GM23338 (cell line): ENCODE measurements around the gene SLC28A2. TPM values are rescaled to one million over a fixed set of nuclear protein-coding genes. Genes with fewer than 3 reads are reported as not detected.

Experiments
- ATAC-seq: fragments of 200-7000 bp; cut with Tn5 transposase; 3 replicates; pipeline ENCODE4 v1.9.1; 2020
- DNase-seq: peaks from one replicate; pipeline ENCODE4 v3.0.0-alpha.2; 2015; ENCODE audit warnings: low spot score
- H2AFZ ChIP-seq: fragments of 200-600 bp; sonication (generic); 2 replicates; pipeline ENCODE4 v1.8.0; 2016; ENCODE audit warnings: antibody characterized with exemption, mild to moderate bottlenecking, moderate library complexity
- H3F3A ChIP-seq: fragments of 200-600 bp; sonication (generic); replicated peaks from 2 replicates; pipeline ENCODE4 v1.8.0; 2017; ENCODE audit warnings: antibody characterized with exemption, mixed run types, low read depth
- H3K27ac ChIP-seq: fragments of 200-600 bp; sonication (generic); 2 replicates; pipeline ENCODE4 v1.6.1; 2016; ENCODE audit warnings: low read depth
- H3K27me3 ChIP-seq: fragments of 200-600 bp; sonication (generic); 2 replicates; pipeline ENCODE4 v1.8.0; 2016; ENCODE audit warnings: mild to moderate bottlenecking, mixed run types, moderate library complexity; ENCODE audit not compliant: insufficient read depth
- H3K36me3 ChIP-seq: fragments of 200-600 bp; sonication (generic); 2 replicates; pipeline ENCODE4 v1.8.0; 2016; ENCODE audit warnings: mild to moderate bottlenecking; ENCODE audit not compliant: insufficient read depth
- H3K4me1 ChIP-seq: fragments of 200-600 bp; sonication (generic); 2 replicates; pipeline ENCODE4 v1.8.0; 2016; ENCODE audit warnings: mild to moderate bottlenecking, moderate library complexity; ENCODE audit not compliant: insufficient read depth
- H3K4me2 ChIP-seq: fragments of 200-600 bp; sonication (generic); 2 replicates; pipeline ENCODE4 v1.7.1; 2017; ENCODE audit warnings: mixed run types
- H3K4me3 ChIP-seq: fragments of 200-600 bp; sonication (generic); 2 replicates; pipeline ENCODE4 v1.6.1; 2016; ENCODE audit warnings: mixed run types
- H3K79me2 ChIP-seq: fragments of 200-600 bp; sonication (generic); replicated peaks from 2 replicates; pipeline ENCODE4 v1.8.0; 2017; ENCODE audit warnings: mild to moderate bottlenecking; ENCODE audit not compliant: insufficient read depth
- H3K9me2 ChIP-seq: fragments of 200-600 bp; sonication (generic); 2 replicates; pipeline ENCODE4 v1.8.0; 2017; ENCODE audit not compliant: insufficient read depth
- H4K20me1 ChIP-seq: fragments of 200-600 bp; sonication (generic); replicated peaks from 2 replicates; pipeline ENCODE4 v1.8.0; 2017; ENCODE audit warnings: mild to moderate bottlenecking; ENCODE audit not compliant: insufficient read depth
- H3K27ac Mint-ChIP-seq: 2 replicates; pipeline ENCODE4 v1.8.0; 2020; ENCODE audit warnings: inconsistent platforms, mild to moderate bottlenecking, moderate library complexity, mixed read lengths
- H3K27me3 Mint-ChIP-seq: 3 replicates; pipeline ENCODE4 v1.8.0; 2022; ENCODE audit warnings: low read depth, mild to moderate bottlenecking, moderate library complexity, mixed read lengths, inconsistent platforms; ENCODE audit not compliant: insufficient read depth, poor library complexity
- H3K36me3 Mint-ChIP-seq: 3 replicates; pipeline ENCODE4 v1.8.0; 2021; ENCODE audit warnings: low read depth, mild to moderate bottlenecking, inconsistent platforms, moderate library complexity, mixed read lengths
- H3K4me1 Mint-ChIP-seq: 3 replicates; pipeline ENCODE4 v1.8.0; 2020; ENCODE audit warnings: mild to moderate bottlenecking, inconsistent platforms, mixed read lengths
- H3K4me3 Mint-ChIP-seq: 3 replicates; pipeline ENCODE4 v1.8.0; 2021; ENCODE audit warnings: moderate library complexity, mild to moderate bottlenecking, inconsistent platforms, mixed read lengths
- H3K9me3 Mint-ChIP-seq: 3 replicates; pipeline ENCODE4 v1.8.0; 2020; ENCODE audit warnings: moderate library complexity, mild to moderate bottlenecking, inconsistent platforms, mixed read lengths
- CREB1 ChIP-seq: fragments of 250-450 bp; sonication (Bioruptor Pico); IDR thresholded peaks from 2 replicates; pipeline ENCODE4 v1.5.0; 2020; ENCODE audit warnings: low read depth, mild to moderate bottlenecking, moderate library complexity
- EZH2 ChIP-seq: fragments of 200-600 bp; sonication (generic); IDR thresholded peaks from one replicate; pipeline ENCODE4 v1.8.0; 2017; ENCODE audit warnings: antibody characterized with exemption, mild to moderate bottlenecking, low read depth; ENCODE audit not compliant: unreplicated experiment
- EZH2phosphoT487 ChIP-seq: fragments of 200-600 bp; sonication (generic); IDR thresholded peaks from one replicate; pipeline ENCODE4 v1.8.1; 2018; ENCODE audit warnings: antibody characterized with exemption; ENCODE audit not compliant: unreplicated experiment
- JUNB ChIP-seq: IDR thresholded peaks from one replicate; pipeline ENCODE4 v1.6.1; 2016; ENCODE audit warnings: antibody characterized with exemption; ENCODE audit not compliant: unreplicated experiment
- NANOG ChIP-seq: IDR thresholded peaks from 2 replicates; pipeline ENCODE4 v1.6.1; 2016; ENCODE audit warnings: antibody characterized with exemption, borderline replicate concordance
- POLR2AphosphoS5 ChIP-seq: IDR thresholded peaks from 2 replicates; pipeline ENCODE4 v1.6.1; 2016; ENCODE audit warnings: antibody characterized with exemption, low read depth
- STAT1 ChIP-seq: IDR thresholded peaks from one replicate; pipeline ENCODE4 v1.6.1; 2016; ENCODE audit warnings: antibody characterized with exemption; ENCODE audit not compliant: unreplicated experiment
- ZNF114 ChIP-seq: fragments of 250-450 bp; sonication (Bioruptor Pico); IDR thresholded peaks from 2 replicates; pipeline ENCODE4 v1.5.0; 2020; ENCODE audit warnings: mild to moderate bottlenecking, moderate library complexity
- ZNF331 ChIP-seq: fragments of 250-450 bp; sonication (Bioruptor Pico); IDR thresholded peaks from 2 replicates; pipeline ENCODE4 v1.5.0; 2020; ENCODE audit warnings: low read depth, mild to moderate bottlenecking, moderate library complexity
- polyA plus RNA-seq: library from polyadenylated mRNA; unstranded; fragments of >200 nt; fragmentation: Nextera tagmentation; extraction: Ambion mirVana; gene quantifications from 2 replicates; pipeline ENCODE4 v1.2.1, GENCODE V29; 2016
- total RNA-seq: library from RNA; depleted of rRNA; stranded (reverse); fragments of >200 nt; shearing (Covaris generic); gene quantifications from 2 replicates; pipeline ENCODE4 v1.2.3, GENCODE V29; 2014
- TF ChIP-seq, protein P1 (sequence below): fragments of 250-450 bp; sonication (Bioruptor Pico); IDR thresholded peaks from 2 replicates; pipeline ENCODE4 v1.5.0; 2020; ENCODE audit warnings: mild to moderate bottlenecking, moderate library complexity
- TF ChIP-seq, protein P2 (sequence below), 2 experiments: fragments of 200-600 bp in 1 of 2; sonication (generic) in 1 of 2; conservative IDR thresholded peaks; 2 replicates each; pipeline versions ENCODE4 v1.5.1 to v1.6.1; 2016 to 2017; ENCODE audit warnings: antibody characterized with exemption in 2 of 2, low read depth in 2 of 2, mild to moderate bottlenecking in 2 of 2, moderate library complexity in 1 of 2
- TF ChIP-seq, protein P3 (sequence below): IDR thresholded peaks from 2 replicates; pipeline ENCODE4 v1.6.1; 2016; ENCODE audit warnings: antibody characterized with exemption

SLC28A2 gene
- total and polyA plus RNA-seq, 2 experiments from 2014 or later: 0.18 TPM; not detected in 1

DNA sequence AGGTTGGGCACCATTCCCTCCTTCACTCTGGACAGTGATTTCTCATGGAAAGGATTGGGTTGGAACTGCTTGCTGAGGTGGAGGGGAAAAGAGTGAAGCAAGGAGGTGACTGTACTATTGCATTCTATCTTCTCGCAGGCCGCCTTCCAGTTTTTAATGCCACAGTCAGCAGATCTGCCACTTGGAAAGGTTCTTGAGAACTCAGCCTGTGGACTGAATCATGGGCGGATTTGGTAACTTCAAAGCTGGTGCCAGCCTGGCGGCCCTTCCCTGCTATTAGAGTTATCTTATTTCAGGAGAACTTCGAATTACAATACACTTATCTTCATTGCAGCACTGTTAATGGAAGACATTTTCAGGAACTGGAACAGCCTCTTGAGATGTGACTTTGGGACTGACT lies 23.1 kb upstream of the SLC28A2 start:
- no peak overlapping the region for H3K4me2 ChIP-seq
- Mint-ChIP-seq H3K4me1 (peaks cover 9% of the 10 kb centered on the region; the same call in 2 of the 3 replicates), H3K27ac (no peak overlapping the region), H3K36me3 (no peaks in the 10 kb centered on the region; the same call in 2 of the 3 replicates), H3K27me3 (peaks cover 4% of the 10 kb centered on the region), H3K4me3 (no peak overlapping the region), H3K9me3 (peaks cover 20% of the 10 kb centered on the region)
- H2AFZ ChIP-seq: no peak overlapping the region
- H3K4me1 ChIP-seq: no peaks in the 10 kb centered on the region; the same call in 1 of the 2 replicates
- DNase-seq: no peak
- no peaks in the 10 kb centered on the region for H3K79me2 ChIP-seq
- H3K9me2 ChIP-seq: no peaks in the 10 kb centered on the region
- H3K4me3 ChIP-seq: no peak overlapping the region
- H3K36me3 ChIP-seq: no peaks in the 10 kb centered on the region
- H3K27ac ChIP-seq: no peak overlapping the region
- 0 out of 2 replicates have a peak, but pooled peaks cover 3% of the 10 kb centered on the region for H4K20me1 ChIP-seq
- no peaks in the 10 kb centered on the region for H3K27me3 ChIP-seq
- ATAC-seq: no peak
- no peaks in the 10 kb centered on the region for H3F3A ChIP-seq
- TF ChIP-seq ZNF331 (CRISPR knock-in tag): no peak

DNA sequence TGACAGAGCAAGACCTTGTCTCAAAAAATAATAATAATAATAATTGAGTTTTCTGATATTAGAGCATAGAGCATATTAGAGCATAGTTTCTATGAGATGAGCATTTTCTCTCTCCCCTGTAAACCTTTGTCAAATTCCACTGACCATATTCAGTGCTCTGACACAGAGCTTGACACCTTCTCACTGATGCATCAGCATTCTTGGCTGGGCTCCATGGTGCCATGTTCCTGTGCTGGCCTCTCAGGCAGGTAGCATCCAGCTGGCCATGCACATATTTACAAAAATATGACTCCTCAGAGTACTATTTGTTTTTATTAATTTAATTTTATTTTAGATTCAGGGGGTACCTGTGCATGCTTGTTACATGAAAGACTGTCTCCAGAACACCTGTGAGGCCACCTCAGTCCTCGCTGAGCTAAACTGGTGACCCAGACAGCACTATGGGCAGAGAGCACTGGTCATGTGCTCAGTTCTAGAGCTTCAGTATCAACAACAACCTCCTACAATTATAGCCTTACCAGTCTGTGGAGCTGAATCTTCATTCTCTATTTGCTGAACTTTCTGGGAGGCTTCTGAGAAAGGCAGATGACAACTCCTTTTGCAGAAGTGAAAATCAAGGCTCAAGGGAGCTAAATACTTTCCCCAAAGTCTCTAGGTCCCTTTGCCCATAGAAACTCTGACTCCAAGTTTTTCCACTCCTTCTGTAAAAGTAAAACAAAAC lies 21.6 kb upstream of the SLC28A2 start:
- H3K4me1 Mint-ChIP-seq: no peaks in the 10 kb centered on the region; the same call in 2 of the 3 replicates
- H3K9me3 Mint-ChIP-seq: peaks cover 34% of the 10 kb centered on the region
- H3K79me2 ChIP-seq: no peaks in the 10 kb centered on the region
- 0 out of 2 replicates have a peak, but pooled peaks cover under 1% of the 10 kb centered on the region for H4K20me1 ChIP-seq
- no peak for ATAC-seq
- H3K4me3 ChIP-seq: no peak overlapping the region
- no peaks in the 10 kb centered on the region for H3F3A ChIP-seq
- no peak overlapping the region for H3K4me2 ChIP-seq
- DNase-seq: no peak
- H3K9me2 ChIP-seq: no peaks in the 10 kb centered on the region
- H3K27ac Mint-ChIP-seq: no peak overlapping the region
- H3K4me1 ChIP-seq: no peaks in the 10 kb centered on the region
- H3K27me3 Mint-ChIP-seq: peaks cover 4% of the 10 kb centered on the region
- no peaks in the 10 kb centered on the region for H3K27me3 ChIP-seq
- H3K36me3 ChIP-seq: no peaks in the 10 kb centered on the region
- H3K36me3 Mint-ChIP-seq: no peaks in the 10 kb centered on the region; the same call in 1 of the 3 replicates
- H3K27ac ChIP-seq: no peak overlapping the region
- no peak overlapping the region for H3K4me3 Mint-ChIP-seq
- H2AFZ ChIP-seq: no peak overlapping the region
- TF ChIP-seq, protein P1, sequence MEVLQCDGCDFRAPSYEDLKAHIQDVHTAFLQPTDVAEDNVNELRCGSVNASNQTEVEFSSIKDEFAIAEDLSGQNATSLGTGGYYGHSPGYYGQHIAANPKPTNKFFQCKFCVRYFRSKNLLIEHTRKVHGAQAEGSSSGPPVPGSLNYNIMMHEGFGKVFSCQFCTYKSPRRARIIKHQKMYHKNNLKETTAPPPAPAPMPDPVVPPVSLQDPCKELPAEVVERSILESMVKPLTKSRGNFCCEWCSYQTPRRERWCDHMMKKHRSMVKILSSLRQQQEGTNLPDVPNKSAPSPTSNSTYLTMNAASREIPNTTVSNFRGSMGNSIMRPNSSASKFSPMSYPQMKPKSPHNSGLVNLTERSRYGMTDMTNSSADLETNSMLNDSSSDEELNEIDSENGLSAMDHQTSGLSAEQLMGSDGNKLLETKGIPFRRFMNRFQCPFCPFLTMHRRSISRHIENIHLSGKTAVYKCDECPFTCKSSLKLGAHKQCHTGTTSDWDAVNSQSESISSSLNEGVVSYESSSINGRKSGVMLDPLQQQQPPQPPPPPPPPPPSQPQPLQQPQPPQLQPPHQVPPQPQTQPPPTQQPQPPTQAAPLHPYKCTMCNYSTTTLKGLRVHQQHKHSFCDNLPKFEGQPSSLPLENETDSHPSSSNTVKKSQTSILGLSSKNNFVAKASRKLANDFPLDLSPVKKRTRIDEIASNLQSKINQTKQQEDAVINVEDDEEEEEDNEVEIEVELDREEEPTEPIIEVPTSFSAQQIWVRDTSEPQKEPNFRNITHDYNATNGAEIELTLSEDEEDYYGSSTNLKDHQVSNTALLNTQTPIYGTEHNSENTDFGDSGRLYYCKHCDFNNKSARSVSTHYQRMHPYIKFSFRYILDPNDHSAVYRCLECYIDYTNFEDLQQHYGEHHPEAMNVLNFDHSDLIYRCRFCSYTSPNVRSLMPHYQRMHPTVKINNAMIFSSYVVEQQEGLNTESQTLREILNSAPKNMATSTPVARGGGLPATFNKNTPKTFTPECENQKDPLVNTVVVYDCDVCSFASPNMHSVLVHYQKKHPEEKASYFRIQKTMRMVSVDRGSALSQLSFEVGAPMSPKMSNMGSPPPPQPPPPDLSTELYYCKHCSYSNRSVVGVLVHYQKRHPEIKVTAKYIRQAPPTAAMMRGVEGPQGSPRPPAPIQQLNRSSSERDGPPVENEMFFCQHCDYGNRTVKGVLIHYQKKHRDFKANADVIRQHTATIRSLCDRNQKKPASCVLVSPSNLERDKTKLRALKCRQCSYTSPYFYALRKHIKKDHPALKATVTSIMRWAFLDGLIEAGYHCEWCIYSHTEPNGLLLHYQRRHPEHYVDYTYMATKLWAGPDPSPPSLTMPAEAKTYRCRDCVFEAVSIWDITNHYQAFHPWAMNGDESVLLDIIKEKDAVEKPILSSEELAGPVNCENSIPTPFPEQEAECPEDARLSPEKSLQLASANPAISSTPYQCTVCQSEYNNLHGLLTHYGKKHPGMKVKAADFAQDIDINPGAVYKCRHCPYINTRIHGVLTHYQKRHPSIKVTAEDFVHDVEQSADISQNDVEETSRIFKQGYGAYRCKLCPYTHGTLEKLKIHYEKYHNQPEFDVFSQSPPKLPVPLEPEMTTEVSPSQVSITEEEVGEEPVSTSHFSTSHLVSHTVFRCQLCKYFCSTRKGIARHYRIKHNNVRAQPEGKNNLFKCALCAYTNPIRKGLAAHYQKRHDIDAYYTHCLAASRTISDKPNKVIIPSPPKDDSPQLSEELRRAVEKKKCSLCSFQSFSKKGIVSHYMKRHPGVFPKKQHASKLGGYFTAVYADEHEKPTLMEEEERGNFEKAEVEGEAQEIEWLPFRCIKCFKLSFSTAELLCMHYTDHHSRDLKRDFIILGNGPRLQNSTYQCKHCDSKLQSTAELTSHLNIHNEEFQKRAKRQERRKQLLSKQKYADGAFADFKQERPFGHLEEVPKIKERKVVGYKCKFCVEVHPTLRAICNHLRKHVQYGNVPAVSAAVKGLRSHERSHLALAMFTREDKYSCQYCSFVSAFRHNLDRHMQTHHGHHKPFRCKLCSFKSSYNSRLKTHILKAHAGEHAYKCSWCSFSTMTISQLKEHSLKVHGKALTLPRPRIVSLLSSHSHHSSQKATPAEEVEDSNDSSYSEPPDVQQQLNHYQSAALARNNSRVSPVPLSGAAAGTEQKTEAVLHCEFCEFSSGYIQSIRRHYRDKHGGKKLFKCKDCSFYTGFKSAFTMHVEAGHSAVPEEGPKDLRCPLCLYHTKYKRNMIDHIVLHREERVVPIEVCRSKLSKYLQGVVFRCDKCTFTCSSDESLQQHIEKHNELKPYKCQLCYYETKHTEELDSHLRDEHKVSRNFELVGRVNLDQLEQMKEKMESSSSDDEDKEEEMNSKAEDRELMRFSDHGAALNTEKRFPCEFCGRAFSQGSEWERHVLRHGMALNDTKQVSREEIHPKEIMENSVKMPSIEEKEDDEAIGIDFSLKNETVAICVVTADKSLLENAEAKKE (CRISPR knock-in tag): no peak
- TF ChIP-seq CREB1: no peak
- no peak for TF ChIP-seq EZH2phosphoT487
- no peak for TF ChIP-seq POLR2AphosphoS5
- TF ChIP-seq NANOG: no peak
- TF ChIP-seq EZH2: no peak
- no peak for TF ChIP-seq JUNB
- no peak for TF ChIP-seq ZNF114 (CRISPR knock-in tag)
- TF ChIP-seq, protein P2, sequence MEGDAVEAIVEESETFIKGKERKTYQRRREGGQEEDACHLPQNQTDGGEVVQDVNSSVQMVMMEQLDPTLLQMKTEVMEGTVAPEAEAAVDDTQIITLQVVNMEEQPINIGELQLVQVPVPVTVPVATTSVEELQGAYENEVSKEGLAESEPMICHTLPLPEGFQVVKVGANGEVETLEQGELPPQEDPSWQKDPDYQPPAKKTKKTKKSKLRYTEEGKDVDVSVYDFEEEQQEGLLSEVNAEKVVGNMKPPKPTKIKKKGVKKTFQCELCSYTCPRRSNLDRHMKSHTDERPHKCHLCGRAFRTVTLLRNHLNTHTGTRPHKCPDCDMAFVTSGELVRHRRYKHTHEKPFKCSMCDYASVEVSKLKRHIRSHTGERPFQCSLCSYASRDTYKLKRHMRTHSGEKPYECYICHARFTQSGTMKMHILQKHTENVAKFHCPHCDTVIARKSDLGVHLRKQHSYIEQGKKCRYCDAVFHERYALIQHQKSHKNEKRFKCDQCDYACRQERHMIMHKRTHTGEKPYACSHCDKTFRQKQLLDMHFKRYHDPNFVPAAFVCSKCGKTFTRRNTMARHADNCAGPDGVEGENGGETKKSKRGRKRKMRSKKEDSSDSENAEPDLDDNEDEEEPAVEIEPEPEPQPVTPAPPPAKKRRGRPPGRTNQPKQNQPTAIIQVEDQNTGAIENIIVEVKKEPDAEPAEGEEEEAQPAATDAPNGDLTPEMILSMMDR (conservative IDR thresholded peaks at IDR 0.05; ENCODE audit: low read depth in 2 of 2): no peak
- TF ChIP-seq, protein P3, sequence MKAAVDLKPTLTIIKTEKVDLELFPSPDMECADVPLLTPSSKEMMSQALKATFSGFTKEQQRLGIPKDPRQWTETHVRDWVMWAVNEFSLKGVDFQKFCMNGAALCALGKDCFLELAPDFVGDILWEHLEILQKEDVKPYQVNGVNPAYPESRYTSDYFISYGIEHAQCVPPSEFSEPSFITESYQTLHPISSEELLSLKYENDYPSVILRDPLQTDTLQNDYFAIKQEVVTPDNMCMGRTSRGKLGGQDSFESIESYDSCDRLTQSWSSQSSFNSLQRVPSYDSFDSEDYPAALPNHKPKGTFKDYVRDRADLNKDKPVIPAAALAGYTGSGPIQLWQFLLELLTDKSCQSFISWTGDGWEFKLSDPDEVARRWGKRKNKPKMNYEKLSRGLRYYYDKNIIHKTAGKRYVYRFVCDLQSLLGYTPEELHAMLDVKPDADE: no peak
- no peak for TF ChIP-seq STAT1
- TF ChIP-seq ZNF331 (CRISPR knock-in tag): no peak
